Measurements from ENCODE around the gene INO80B.
A peak's percentile ranks its signal among the peaks of the same experiment; 100 is the strongest.

DNA sequence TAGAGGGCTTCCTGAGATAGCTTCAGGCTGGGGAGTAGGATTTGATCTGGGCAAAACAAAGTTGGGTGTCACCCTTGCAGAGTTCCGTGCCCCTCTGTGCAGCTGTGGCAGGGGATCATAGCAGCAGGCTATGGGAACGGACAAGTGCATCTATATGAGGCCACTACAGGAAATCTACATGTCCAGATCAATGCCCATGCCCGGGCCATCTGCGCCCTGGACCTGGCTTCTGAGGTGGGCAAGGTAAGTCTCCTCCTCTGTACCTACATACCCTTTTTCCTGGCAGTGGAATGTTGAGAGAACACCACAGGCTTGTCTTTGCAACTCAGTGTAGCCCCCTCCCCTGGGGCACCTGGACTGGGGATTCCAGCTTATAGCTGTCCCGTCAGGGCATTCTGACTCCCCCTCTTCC, 29.9 kb upstream of the INO80B start:
- TF ChIP-seq POLR2AphosphoS5 (IDR thresholded peaks at IDR 0.05; ENCODE audit: low read depth, low read length) (no peak), POLR2A (IDR thresholded peaks at IDR 0.05; ENCODE audit: low read depth, low read length) (0 out of 2 replicates have a peak, but pooled peaks have one; percentile 20), TAF1 (IDR thresholded peaks at IDR 0.05; ENCODE audit: borderline replicate concordance, low read depth, low read length) (no peak)

Measured in GM12892 (cell line).